ENCODE data around the gene SLC15A4. TPM values are rescaled to one million over a fixed set of nuclear protein-coding genes. Genes with fewer than 3 reads are reported as not detected.

The SLC15A4 gene
- total RNA-seq, 1 experiment from 2014 or later: 19.6 TPM

GRCh38 chr12:128815779-128816642, 7.7 kb downstream of the SLC15A4 start:
- Mint-ChIP-seq H3K27ac (ENCODE audit: unreplicated experiment) (no peak overlapping the region), H3K27me3 (ENCODE audit: insufficient read depth, unreplicated experiment) (no peaks in the 10 kb centered on the region), H3K4me1 (ENCODE audit: low read depth, unreplicated experiment) (peaks cover 11% of the 10 kb centered on the region), H3K36me3 (ENCODE audit: insufficient read depth, unreplicated experiment) (peaks cover 16% of the 10 kb centered on the region), H3K9me3 (ENCODE audit: unreplicated experiment) (no peaks in the 10 kb centered on the region), H3K4me3 (ENCODE audit: unreplicated experiment) (no peak overlapping the region)
- Histone ChIP-seq H3K9me3 (no peaks in the 10 kb centered on the region), H3K4me3 (ENCODE audit: low read depth, low read length) (no peak overlapping the region), H3K36me3 (ENCODE audit: control insufficient read depth, insufficient read depth, low read length) (no peaks in the 10 kb centered on the region), H3K4me1 (no peaks in the 10 kb centered on the region; the same call in 1 of the 2 replicates), H3K27me3 (replicated peaks; ENCODE audit: control insufficient read depth, insufficient read depth, low read length) (no peaks in the 10 kb centered on the region)
- DNase-seq: no peak
- TF ChIP-seq CTCF (IDR thresholded peaks at IDR 0.05; ENCODE audit: insufficient read depth in 1 of 2, low read depth in 1 of 2, low read length in 1 of 2, severe bottlenecking in 1 of 2, unreplicated experiment in 1 of 2): no peak
- intact Hi-C loops (cut with micrococcal nuclease; ENCODE audit: unreplicated experiment): no loop called here
- BruUV-seq (replicated peaks): no TSS peak
- ChIA-PET CTCF (no interaction called here), POLR2A (no interaction called here)

- Mint-ChIP-seq H3K27ac (ENCODE audit: unreplicated experiment) (no peak overlapping the region), H3K9me3 (ENCODE audit: unreplicated experiment) (no peaks in the 10 kb centered on the region), H3K27me3 (ENCODE audit: insufficient read depth, unreplicated experiment) (no peaks in the 10 kb centered on the region), H3K4me1 (ENCODE audit: low read depth, unreplicated experiment) (peaks cover 11% of the 10 kb centered on the region), H3K36me3 (ENCODE audit: insufficient read depth, unreplicated experiment) (peaks cover 11% of the 10 kb centered on the region), H3K4me3 (ENCODE audit: unreplicated experiment) (no peak overlapping the region)
- Histone ChIP-seq H3K4me3 (ENCODE audit: low read depth, low read length) (no peak overlapping the region), H3K36me3 (ENCODE audit: control insufficient read depth, insufficient read depth, low read length) (no peaks in the 10 kb centered on the region), H3K27me3 (replicated peaks; ENCODE audit: control insufficient read depth, insufficient read depth, low read length) (no peaks in the 10 kb centered on the region), H3K4me1 (no peaks in the 10 kb centered on the region; the same call in 1 of the 2 replicates), H3K9me3 (no peaks in the 10 kb centered on the region)
- BruUV-seq (replicated peaks): no TSS peak
- no peak for DNase-seq
- intact Hi-C loops (cut with micrococcal nuclease; ENCODE audit: unreplicated experiment): no loop called here
- ChIA-PET CTCF (no interaction called here), POLR2A (no interaction called here)
- TF ChIP-seq CTCF (IDR thresholded peaks at IDR 0.05; ENCODE audit: insufficient read depth in 1 of 2, low read depth in 1 of 2, low read length in 1 of 2, severe bottlenecking in 1 of 2, unreplicated experiment in 1 of 2): no peak
Measured at GRCh38 chr12:128814411-128815261, 9.1 kb downstream of the SLC15A4 start.

- H3K36me3 Mint-ChIP-seq (ENCODE audit: insufficient read depth, unreplicated experiment): peaks cover 11% of the 10 kb centered on the region
- TF ChIP-seq CTCF (IDR thresholded peaks at IDR 0.05; ENCODE audit: insufficient read depth in 1 of 2, low read depth in 1 of 2, low read length in 1 of 2, severe bottlenecking in 1 of 2, unreplicated experiment in 1 of 2): no peak
- H3K4me3 Mint-ChIP-seq (ENCODE audit: unreplicated experiment): no peak overlapping the region
- no peaks in the 10 kb centered on the region for H3K27me3 ChIP-seq (replicated peaks; ENCODE audit: control insufficient read depth, insufficient read depth, low read length)
- no peaks in the 10 kb centered on the region; the same call in 1 of the 2 replicates for H3K4me1 ChIP-seq
- no peaks in the 10 kb centered on the region for H3K9me3 Mint-ChIP-seq (ENCODE audit: unreplicated experiment)
- H3K36me3 ChIP-seq (ENCODE audit: control insufficient read depth, insufficient read depth, low read length): no peaks in the 10 kb centered on the region
- DNase-seq: no peak
- no peak overlapping the region for H3K4me3 ChIP-seq (ENCODE audit: low read depth, low read length)
- ChIA-PET POLR2A (no interaction called here), CTCF (no interaction called here)
- intact Hi-C loops (cut with micrococcal nuclease; ENCODE audit: unreplicated experiment): no loop called here
- no TSS peak for BruUV-seq (replicated peaks)
- H3K27ac Mint-ChIP-seq (ENCODE audit: unreplicated experiment): no peak overlapping the region
- peaks cover 11% of the 10 kb centered on the region for H3K4me1 Mint-ChIP-seq (ENCODE audit: low read depth, unreplicated experiment)
- no peaks in the 10 kb centered on the region for H3K27me3 Mint-ChIP-seq (ENCODE audit: insufficient read depth, unreplicated experiment)
- no peaks in the 10 kb centered on the region for H3K9me3 ChIP-seq
Measured at GRCh38 chr12:128813883-128814282, 9.9 kb downstream of the SLC15A4 start.

Data from Caco-2 (cell line).